GM18870 (cell line): Measurements from ENCODE around the gene FOSL1.

Experiments used
- ATAC-seq: cut with Tn5 transposase; IDR thresholded peaks from one replicate; pipeline ENCODE4 v1.9.1; 2021; ENCODE audit warnings: moderate library complexity; ENCODE audit not compliant: unreplicated experiment

The FOSL1 gene

DNA sequence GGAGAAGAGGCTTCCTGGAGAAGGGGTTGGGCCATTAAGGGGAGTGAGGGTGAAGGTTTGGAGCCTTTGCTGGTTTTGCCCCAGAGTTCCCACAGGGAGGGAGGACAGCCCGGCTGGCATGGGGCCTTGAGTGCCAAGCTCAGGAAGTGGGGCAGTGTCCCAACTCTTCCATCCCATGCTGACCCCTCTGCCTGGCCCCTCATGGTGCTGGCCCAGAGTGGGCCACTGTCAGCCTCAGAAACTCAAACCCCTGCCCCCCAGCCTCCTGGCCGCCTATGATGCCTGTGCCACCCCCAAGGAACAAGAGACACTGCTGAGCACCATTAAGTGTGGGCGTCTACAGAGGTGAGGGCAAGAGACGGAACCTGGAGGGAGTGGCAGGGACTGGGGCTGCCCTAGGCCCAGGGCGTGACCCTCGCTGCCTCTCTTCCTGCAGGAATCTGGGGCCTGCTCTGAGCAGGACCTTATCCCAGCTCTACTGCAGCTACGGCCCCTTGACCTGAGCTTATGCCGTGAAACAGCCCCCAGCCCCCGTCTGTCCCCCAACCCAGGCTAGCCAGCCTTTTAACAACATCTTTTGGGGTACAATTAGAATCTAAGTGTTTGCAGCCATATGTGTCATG lies 34.5 kb downstream of the FOSL1 start:
- ATAC-seq, result no peak

DNA sequence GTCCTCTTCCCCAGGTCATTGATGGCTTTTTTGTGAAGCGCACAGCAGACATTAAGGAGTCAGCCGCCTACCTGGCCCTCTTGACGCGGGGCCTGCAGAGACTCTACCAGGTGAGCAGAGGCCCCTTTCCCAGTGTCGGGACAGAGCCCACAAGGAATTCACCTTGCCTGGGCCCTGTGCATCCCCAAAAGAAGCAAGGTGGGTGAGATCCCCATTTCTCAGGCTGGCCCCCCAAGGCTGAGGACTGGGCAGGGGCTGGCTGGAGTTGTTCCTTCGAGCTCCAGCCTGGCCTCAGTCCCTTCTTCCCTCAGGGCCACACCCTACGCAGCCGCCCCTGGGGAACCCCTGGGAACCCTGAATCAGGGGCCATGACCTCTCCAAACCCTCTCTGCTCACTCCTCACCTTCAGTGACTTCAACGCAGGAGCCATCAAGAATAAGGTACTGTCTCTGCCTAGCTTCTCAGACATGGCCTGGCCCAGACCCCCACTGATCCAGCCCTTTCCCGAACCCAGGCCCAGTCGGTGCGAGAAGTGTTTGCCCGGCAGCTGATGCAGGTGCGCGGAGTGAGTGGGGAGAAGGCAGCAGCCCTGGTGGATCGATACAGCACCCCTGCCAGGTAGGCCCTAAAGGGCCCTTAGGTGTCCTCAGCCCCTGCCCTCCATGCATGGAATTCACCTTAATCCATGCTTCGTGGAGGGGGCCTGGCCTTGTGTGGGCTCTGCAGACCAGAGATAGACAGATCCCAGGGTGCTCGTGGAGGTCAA lies 35.3 kb downstream of the FOSL1 start:
- ATAC-seq, result no peak

DNA sequence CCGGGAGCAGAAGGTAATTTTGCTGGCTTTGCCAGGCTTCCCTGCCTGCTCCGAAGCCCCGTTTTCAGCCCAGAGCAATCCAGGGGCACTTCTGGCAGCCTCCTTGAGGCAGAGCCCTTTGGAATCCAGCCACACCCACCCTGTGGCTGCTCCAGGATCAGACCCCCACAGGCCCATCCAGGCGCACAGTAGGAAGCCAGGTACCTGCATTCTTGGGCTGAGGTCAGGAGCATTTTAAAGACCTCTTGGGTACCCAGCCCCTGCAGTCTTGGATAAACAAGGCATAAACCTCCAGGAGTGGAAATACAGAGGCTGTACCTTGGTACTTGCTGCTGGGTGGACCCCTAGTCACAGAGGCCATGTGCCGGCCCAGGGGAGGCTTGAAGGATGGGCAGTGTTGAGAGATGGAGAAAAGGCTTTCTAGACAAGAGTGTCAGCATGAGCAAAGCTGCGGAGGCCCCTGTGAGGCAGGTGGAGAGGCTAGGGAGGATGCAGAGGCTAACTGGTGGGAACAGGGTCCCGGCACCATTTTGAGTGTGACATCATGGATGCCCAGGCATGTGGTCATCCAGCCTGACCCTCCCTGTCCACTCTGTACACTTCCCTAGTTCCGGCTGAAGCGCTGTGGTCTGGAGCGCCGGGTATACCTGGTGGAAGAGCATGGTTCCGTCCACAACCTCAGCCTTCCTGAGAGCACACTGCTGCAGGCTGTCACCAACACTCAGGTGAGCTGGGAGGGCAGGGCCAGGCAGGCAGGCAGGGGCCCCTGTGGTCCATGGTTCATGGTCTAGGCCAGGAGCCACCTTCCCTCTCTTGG lies 36.1 kb downstream of the FOSL1 start:
- no peak for ATAC-seq

DNA sequence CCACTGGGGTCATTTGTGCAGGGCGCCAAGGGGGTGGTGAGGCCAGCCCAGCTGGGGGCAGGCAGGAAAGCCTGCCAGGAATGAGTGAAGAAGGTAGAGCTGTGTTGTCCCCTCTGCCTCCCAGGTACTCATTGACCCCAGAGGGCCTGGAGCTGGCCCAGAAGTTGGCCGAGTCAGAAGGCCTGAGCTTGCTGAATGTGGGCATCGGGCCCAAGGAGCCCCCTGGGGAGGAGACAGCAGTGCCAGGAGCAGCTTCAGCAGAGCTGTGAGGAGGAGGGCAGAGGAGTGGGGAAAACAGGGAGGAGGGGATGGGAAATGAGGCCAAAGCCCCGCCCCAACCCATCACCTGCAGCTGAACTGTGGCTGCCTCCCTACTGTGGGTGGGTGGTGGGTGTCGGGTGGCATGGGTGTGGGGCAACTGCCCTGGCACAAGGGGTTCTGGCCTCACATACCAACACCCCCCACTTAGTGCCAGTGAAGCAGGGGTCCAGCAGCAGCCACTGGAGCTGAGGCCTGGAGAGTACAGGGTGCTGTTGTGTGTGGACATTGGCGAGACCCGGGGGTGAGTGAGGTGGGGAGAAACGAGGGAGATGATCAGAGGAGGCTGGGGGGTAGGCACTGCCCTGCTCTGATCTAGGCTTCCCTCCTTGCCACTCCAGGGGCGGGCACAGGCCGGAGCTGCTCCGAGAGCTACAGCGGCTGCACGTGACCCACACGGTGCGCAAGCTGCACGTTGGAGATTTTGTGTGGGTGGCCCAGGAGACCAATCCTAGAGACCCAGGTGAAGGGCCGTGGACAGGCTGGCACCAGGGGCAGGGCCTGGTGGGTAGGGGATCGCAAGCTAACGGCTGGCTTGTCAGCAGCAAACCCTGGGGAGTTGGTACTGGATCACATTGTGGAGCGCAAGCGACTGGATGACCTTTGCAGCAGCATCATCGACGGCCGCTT lies 37.0 kb downstream of the FOSL1 start:
- no peak for ATAC-seq

DNA sequence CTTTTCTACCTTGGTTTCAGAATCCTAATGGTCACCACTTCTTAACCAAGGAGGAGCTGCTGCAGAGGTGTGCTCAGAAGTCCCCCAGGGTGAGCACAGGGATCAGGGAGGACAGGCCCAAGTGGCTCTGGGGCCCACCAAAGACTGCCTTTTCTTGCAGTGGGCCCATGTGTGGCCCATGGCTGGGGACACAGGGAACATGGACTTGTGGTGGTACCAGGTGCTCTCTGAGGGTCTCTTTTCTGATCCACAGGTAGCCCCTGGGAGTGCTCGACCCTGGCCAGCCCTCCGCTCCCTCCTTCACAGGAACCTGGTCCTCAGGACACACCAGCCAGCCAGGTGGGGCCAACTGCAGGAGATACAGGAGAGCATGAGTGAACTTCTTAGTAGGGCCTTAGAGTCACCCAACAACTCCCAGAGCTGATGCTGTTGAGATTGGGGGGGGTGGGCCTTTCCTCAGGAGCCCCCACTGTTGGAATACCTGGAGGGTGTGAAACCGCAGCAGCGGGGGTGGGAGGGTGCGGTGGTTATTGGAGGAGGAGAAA lies 37.9 kb downstream of the FOSL1 start:
- no peak for ATAC-seq

DNA sequence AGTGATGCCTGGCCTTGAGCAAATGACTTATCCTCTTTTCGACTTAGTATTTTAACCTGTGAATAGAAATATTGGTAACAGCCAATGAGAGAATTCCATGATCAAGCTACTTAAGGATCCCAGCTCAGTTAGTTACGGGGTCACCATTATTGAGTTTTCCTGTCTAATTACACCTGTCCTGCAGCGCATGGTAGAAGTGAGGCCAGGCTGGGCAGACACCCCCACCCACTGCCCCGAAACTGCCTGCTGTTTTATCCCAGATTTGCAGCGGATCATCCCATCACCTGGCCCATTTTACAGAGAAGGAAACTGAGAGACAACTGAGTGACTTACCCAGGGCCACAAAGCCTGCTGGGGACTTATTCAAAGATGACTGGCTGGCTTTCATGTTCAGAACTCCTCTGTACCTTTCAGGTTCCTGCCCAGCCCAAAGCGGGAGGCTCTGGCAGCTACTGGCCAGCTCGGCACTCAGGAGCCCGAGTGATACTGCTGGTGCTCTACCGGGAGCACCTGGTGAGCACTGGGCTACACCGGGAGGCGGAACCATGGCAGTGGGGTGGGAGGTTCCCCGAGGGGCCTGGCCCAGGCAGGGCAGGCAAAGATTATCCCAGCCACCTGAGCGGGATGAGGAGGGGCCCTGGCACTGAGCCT lies 38.5 kb downstream of the FOSL1 start:
- no peak for ATAC-seq

DNA sequence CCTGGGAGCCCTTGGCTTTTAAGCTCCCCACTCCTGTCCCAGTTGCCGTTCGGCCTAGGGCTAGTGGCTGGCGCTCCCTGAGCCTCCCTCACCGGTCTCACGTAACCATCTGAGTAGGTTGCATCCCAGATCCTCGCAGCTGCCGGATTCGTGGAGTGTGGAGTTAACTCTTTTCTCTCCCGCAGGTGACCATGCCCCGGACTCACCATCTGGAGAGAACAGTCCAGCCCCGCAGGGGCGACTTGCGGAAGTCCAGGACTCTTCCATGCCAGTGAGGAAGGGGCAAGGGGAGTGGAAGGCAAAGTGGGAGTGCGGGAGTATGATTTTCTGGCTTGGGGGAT lies 39.1 kb downstream of the FOSL1 start:
- ATAC-seq, result no peak

DNA sequence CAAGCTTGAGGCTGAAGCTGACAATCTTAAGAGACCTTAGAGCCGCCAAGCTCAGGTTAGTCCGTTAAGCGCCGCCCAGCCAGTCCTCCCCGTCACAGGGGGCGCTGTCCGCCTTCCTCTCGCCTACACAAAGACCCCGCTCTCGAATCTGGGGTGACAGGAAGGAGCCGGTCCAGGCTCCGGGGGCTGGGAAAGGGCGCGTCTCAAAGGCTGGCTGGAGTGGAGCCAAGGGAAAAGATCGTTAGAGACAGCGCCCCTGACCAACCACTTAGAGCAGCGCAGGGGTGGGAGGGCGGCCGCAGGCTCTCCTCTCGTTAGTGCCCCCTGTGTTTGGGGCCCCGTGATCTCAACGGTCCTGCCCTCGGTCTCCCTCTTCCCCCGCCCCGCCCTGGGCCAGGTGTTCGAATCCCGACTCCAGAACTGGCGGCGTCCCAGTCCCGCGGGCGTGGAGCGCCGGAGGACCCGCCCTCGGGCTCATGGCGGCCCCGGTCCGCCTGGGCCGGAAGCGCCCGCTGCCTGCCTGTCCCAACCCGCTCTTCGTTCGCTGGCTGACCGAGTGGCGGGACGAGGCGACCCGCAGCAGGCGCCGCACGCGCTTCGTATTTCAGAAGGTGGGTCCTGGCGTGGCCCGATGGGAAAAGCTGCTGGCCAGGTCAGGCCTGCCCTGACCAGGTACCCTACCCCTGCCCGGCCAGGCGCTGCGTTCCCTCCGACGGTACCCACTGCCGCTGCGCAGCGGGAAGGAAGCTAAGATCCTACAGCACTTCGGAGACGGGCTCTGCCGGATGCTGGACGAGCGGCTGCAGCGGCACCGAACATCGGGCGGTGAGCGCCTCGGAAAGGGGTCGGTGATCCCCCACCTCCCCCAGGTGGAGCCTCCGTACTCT lies 39.7 kb downstream of the FOSL1 start, which contains the start of gene MUS81:
Gene MUS81, plus strand, starts transcription at position 156 of the 887 bp plus-strand sequence. Its CDS starts 321 bp downstream, at position 477.
- no peak for ATAC-seq

DNA sequence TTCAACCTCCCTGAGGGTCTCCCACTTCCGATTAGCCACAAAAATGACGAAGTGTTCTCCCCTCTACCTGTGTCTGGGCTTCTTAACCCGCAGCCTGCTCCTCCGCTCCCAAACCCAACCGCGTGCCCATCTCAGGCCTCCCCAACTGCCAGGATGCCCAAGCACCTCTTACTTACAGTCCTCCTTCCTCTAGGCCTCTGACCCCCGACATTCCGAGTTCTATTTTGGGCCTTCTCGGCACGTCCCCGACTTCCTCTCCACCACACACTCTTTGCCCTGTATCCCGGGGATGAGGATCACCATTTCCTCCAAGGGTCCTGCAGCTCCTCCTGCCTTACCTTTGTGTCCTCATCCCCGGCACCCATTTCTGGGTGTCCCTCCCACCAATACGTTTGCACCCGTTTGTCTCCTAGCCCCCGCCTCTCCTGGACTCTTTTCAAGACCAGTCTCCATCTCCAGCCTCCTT lies 40.3 kb downstream of the FOSL1 start:
- ATAC-seq, result no peak

DNA sequence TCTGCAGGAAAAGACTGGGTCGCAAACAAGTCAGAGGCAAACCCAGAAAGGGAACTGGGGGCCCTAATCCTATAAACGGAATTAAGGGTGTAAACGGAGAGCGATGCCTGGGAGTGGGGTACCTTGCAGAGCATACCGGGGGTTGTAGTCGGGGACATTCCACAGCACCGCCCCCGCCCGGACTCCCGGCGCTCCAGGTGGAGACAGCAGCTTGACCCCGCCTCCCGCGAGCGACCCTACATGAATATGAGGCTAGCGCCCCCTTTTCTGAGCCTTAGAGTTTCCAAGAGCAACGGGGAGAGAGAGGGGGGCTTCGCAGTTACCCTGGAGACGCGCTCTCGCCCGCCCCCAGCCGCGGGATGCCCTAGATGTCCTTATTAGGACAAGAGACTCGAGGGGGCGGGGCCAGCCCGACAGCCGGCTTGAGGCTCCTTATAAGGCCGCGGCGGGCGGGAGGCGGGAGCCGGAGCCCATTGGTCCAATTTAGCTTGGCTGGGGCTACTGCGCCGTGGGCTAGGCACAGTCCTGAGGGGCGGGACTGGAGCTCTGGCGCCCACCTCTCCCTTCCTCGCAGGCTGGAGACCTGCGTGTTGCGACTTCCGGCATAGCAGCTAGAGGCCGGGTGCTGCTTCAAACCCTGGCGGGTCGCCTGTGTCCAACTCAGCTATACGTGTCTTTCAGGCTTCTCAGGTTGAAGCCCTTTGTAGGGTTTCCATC lies 40.9 kb downstream of the FOSL1 start:
- peak; percentile 52 for ATAC-seq

DNA sequence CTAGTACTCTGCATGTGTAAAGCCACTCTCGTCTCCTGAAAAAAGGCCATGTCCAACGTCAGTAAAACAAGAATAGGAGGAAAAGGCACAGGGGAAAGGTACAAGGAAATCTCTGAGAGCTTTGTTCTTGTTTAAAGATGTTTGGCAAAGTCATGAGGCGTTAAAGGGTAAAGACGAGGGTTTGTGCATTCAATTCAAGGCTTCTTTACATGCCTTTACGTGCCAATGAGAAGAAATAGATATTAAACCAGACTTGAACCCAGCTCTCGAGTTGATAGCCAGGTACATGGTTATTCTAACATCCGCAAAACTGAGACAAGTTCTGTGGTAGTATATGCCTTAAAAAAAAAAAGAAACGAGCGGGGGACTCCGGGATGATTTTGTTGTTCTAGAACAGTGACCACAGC lies 41.5 kb downstream of the FOSL1 start:
- no peak for ATAC-seq

DNA sequence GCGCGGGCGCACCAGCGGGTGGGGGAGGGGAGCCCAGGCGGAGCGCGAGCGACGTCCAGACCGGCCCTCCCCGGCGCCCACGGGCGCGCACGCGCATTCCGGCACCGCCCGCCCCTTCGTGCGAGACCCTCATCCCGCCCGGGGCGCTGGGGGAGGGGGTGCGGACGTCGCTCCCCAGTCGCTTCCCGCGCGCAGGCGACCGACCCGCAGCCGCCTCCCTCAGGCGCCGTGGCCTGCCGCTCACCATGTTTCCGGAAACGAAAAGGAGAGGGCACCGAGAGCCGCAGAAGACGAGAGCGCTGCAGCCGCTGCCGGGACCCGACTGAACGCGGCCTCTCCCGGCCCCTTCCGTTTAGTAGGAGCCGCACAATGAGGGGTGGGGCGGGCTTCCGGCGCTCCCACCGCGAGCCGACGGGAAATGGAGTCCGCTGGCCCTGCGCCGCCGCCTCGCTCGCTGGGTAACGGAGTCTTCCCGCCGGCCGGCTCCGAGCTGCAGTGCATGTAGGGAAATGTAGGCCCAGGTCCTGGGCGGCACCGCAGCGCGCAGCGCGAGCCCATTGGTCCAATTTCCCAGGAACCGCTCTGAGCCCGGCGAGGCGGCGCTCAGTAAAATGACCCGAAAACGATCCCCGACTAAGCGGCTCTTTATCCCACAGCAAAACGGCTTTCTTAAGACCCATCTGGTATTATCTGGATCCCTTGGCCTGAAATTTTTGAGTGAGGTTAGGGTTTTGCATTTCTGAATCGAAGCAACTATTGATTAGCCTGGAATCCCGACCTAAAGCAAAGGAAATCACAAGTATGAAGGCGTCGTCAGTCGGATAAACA lies 42.1 kb downstream of the FOSL1 start, which contains the start of gene CFL1:
Gene CFL1, minus strand, starts transcription at position 328 of the 828 bp plus-strand sequence. Its CDS starts 81 bp downstream, at position 247.
- peak; percentile 36 for ATAC-seq

DNA sequence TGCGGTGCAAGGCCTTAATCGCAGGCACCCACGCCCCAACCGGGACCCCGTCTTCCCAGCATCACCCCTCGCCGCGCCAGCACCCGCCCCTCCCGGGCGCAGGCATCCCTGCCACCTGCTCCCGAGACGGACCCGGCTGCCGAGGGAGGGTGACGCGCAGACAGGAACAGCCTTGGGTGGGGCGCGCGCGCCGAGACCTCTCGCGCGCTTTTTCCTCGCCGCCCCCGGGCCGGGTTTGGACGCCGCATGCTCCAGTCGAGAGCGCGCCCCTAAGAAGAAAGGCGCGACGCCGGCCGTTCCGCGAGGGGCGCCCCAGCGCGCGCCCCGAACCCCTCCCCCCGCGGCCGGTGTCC lies 42.7 kb downstream of the FOSL1 start:
- ATAC-seq, result no peak

DNA sequence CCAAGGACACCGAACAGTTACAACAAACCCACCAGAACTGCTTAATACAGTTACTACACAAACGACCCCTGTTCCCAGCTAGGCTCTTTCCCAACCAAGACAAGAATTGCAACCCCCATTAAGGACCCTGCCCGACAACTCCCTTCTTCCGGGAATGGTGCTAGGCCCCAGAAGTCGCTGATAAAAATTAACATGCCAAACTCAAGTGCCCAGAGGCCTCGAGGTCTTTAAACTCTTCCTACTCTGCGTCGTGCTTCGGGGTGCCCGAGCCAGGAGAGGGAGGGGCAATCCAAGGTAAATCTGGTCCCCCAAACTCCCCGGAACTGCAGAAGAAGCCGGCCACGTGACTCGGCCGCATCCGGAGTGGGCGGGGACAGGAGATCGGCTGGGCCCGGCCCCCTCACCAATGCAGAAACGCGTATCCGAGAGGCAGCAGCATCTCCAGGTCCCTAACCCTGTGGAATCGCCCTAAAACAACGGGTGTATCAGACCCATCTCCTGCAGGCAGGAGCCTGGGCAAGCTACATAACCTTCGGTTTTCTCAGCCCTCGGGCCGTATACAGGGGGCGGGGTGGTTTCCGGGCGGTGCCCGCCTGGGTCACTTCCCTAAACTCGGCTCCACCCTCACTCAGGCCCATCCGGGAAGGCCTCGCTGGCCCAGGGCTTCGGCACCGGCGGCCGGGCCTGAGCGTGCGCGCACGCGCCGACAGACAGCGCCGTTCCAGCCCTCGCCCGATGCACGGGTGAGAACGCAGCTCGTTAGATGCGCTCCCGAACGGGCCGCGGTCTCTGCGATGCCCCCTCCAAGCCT lies 43.3 kb downstream of the FOSL1 start:
- ATAC-seq, result peak; percentile 21

DNA sequence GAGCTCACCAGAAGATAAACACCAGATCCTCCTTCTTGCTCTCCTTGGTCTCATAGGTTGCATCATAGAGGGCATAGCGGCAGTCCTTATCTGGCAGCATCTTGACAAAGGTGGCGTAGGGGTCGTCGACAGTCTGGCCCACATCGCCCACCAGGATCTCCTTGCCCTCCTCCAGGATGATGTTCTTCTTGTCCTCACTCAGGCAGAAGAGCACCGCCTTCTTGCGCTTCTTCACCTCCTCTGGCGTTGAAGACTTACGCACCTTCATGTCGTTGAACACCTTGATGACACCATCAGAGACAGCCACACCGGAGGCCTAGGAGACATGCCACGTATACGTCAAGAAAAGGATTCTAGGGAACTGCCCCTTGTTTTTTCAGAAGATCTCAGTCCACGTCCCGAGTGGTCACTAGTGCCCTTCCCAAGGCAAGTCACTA lies 44.2 kb downstream of the FOSL1 start:
- no peak for ATAC-seq
